Measurements from ENCODE around the gene TXNDC9.

TXNDC9 gene

DNA sequence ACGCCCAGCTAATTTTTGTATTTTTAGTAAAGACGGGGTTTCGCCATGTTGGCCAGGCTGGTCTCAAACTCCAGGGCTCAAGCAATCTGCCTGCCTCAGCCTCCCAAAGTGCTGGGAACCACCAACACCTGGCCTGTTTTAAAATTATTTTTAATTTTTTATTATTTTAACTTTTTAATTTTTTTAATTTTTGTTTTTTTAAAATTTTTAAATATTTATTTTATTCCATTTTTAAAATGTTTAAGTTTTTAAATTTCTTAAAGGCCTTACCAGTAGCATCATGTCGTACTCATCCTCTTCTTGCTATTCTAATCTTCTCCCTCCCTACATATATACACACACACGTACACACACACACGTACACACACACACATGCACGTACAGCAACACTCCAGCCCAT lies 36.6 kb downstream of the TXNDC9 start:
- no peaks in the 10 kb centered on the region for H3K9me2 ChIP-seq (replicated peaks; ENCODE audit: low read depth, low read length)
- no peak overlapping the region for H3K9ac ChIP-seq (ENCODE audit: low read depth, low read length, poor library complexity, severe bottlenecking)
- no peaks in the 10 kb centered on the region for H3K9me3 ChIP-seq (ENCODE audit: insufficient read depth, low read depth, low read length)
- no peak overlapping the region for H3K4me2 ChIP-seq (ENCODE audit: low read depth, low read length, poor library complexity, severe bottlenecking)
- H3K4me3 ChIP-seq (ENCODE audit: low read length, poor library complexity, severe bottlenecking), result no peak overlapping the region
- no peaks in the 10 kb centered on the region for H3F3A ChIP-seq (ENCODE audit: low read depth)
- no peaks in the 10 kb centered on the region for H3K79me2 ChIP-seq (ENCODE audit: insufficient read depth, low read length)
- H2AFZ ChIP-seq (ENCODE audit: low read length), result no peak overlapping the region
- no peaks in the 10 kb centered on the region for H3K27me3 ChIP-seq (ENCODE audit: insufficient read depth, low read length, poor library complexity, severe bottlenecking)
- no peak for TF ChIP-seq EZH2phosphoT487 (IDR thresholded peaks at IDR 0.05; ENCODE audit: borderline replicate concordance)
- TF ChIP-seq, protein P1, sequence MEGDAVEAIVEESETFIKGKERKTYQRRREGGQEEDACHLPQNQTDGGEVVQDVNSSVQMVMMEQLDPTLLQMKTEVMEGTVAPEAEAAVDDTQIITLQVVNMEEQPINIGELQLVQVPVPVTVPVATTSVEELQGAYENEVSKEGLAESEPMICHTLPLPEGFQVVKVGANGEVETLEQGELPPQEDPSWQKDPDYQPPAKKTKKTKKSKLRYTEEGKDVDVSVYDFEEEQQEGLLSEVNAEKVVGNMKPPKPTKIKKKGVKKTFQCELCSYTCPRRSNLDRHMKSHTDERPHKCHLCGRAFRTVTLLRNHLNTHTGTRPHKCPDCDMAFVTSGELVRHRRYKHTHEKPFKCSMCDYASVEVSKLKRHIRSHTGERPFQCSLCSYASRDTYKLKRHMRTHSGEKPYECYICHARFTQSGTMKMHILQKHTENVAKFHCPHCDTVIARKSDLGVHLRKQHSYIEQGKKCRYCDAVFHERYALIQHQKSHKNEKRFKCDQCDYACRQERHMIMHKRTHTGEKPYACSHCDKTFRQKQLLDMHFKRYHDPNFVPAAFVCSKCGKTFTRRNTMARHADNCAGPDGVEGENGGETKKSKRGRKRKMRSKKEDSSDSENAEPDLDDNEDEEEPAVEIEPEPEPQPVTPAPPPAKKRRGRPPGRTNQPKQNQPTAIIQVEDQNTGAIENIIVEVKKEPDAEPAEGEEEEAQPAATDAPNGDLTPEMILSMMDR (conservative IDR thresholded peaks at IDR 0.05; ENCODE audit: low read length), result no peak
- no peaks in the 10 kb centered on the region for H3K36me3 ChIP-seq (ENCODE audit: insufficient read depth, low read length)
- H3K4me1 ChIP-seq (ENCODE audit: insufficient read depth, low read length, poor library complexity, severe bottlenecking), result no peaks in the 10 kb centered on the region
- H4K20me1 ChIP-seq (ENCODE audit: insufficient read depth, low read length, poor library complexity, severe bottlenecking), result no peaks in the 10 kb centered on the region

DNA sequence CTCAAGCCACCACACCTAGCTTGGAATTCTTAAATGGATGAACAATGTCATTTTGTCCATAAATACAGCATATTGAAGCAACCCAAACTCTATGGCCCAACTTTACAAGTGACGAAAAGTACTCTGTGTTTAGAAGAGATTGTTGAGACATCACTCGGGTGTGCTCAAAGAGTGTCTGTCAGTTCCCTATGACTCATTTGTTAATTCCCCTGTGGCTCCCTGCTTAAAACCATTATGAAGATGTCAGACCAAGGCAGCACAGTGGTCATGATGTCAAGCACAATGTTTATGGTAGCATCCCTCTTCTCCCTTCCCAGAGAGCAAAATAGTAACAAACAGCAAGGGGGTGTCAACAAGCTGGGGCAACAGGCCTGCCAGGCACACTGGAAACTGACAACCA lies 38.1 kb downstream of the TXNDC9 start:
- H3F3A ChIP-seq (ENCODE audit: low read depth), result no peaks in the 10 kb centered on the region
- H3K79me2 ChIP-seq (ENCODE audit: insufficient read depth, low read length), result no peaks in the 10 kb centered on the region
- TF ChIP-seq EZH2phosphoT487 (IDR thresholded peaks at IDR 0.05; ENCODE audit: borderline replicate concordance), result no peak
- no peaks in the 10 kb centered on the region for H3K27me3 ChIP-seq (ENCODE audit: insufficient read depth, low read length, poor library complexity, severe bottlenecking)
- no peaks in the 10 kb centered on the region for H4K20me1 ChIP-seq (ENCODE audit: insufficient read depth, low read length, poor library complexity, severe bottlenecking)
- no peak overlapping the region for H3K4me3 ChIP-seq (ENCODE audit: low read length, poor library complexity, severe bottlenecking)
- H2AFZ ChIP-seq (ENCODE audit: low read length), result no peak overlapping the region
- H3K4me2 ChIP-seq (ENCODE audit: low read depth, low read length, poor library complexity, severe bottlenecking), result no peak overlapping the region
- H3K9ac ChIP-seq (ENCODE audit: low read depth, low read length, poor library complexity, severe bottlenecking), result no peak overlapping the region
- no peaks in the 10 kb centered on the region for H3K9me3 ChIP-seq (ENCODE audit: insufficient read depth, low read depth, low read length)
- H3K9me2 ChIP-seq (replicated peaks; ENCODE audit: low read depth, low read length), result no peaks in the 10 kb centered on the region
- no peaks in the 10 kb centered on the region for H3K4me1 ChIP-seq (ENCODE audit: insufficient read depth, low read length, poor library complexity, severe bottlenecking)
- no peaks in the 10 kb centered on the region for H3K36me3 ChIP-seq (ENCODE audit: insufficient read depth, low read length)

DNA sequence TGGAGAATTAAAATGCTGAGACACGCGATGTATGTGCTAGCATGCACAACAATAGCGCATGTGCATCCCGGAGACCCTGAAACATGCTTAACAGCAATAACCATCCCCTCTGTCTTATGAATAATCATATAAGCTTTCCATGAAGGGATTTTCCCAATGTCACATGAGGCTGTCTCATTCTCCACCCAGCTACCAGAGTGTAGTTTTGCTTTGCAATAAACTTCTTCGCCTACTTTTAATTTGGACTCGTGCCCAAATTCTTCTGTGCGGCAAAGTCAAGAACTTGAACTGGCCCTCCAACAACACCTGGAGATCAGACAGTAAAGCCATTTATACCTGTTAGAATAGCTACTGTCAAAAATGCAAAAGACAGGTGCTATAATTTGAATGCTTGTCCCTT lies 50.6 kb downstream of the TXNDC9 start:
- H2AFZ ChIP-seq (ENCODE audit: low read length), result no peak overlapping the region

More for the DNA sequence above, 50.6 kb downstream of the TXNDC9 start:
- Histone ChIP-seq H3K9me2 (replicated peaks; ENCODE audit: low read depth, low read length) (no peaks in the 10 kb centered on the region), H3K9ac (ENCODE audit: low read depth, low read length, poor library complexity, severe bottlenecking) (no peak overlapping the region), H3K79me2 (ENCODE audit: insufficient read depth, low read length) (no peaks in the 10 kb centered on the region), H3K4me2 (ENCODE audit: low read depth, low read length, poor library complexity, severe bottlenecking) (no peak overlapping the region), H4K20me1 (ENCODE audit: insufficient read depth, low read length, poor library complexity, severe bottlenecking) (no peaks in the 10 kb centered on the region), H3F3A (ENCODE audit: low read depth) (no peaks in the 10 kb centered on the region), H3K9me3 (ENCODE audit: insufficient read depth, low read depth, low read length) (no peaks in the 10 kb centered on the region), H3K27me3 (ENCODE audit: insufficient read depth, low read length, poor library complexity, severe bottlenecking) (no peaks in the 10 kb centered on the region), H3K36me3 (ENCODE audit: insufficient read depth, low read length) (no peaks in the 10 kb centered on the region; the same call in 1 of the 2 replicates), H3K4me3 (ENCODE audit: low read length, poor library complexity, severe bottlenecking) (no peak overlapping the region), H3K4me1 (ENCODE audit: insufficient read depth, low read length, poor library complexity, severe bottlenecking) (no peaks in the 10 kb centered on the region)
- no peak for TF ChIP-seq EZH2phosphoT487 (IDR thresholded peaks at IDR 0.05; ENCODE audit: borderline replicate concordance)
- TF ChIP-seq, protein P1 (conservative IDR thresholded peaks at IDR 0.05; ENCODE audit: low read length), result no peak

Measured in Loucy (cell line).